HEK293 (cell line): ENCODE measurements around the gene RASL12.

Experiments
- CTCF ChIA-PET: fragments of 350-600 bp; formaldehyde crosslinking; extraction: SDS; loops from one replicate; lab custom pipeline; 2021; ENCODE audit warnings: antibody characterized with exemption; lab: Yijun Ruan, JAX
- POLR2A ChIA-PET: fragments of 300-600 bp; formaldehyde crosslinking; extraction: SDS; loops from one replicate; lab custom pipeline; 2020; ENCODE audit warnings: antibody characterized with exemption, inconsistent platforms; lab: Yijun Ruan, JAX
- H3K27ac ChIP-seq: fragments of 200-500 bp; sonication (Bioruptor generic); 2 replicates; pipeline ENCODE4 v1.5.1; 2014; ENCODE audit warnings: low read depth, low read length, control low read depth, inconsistent platforms; ENCODE audit errors: extremely low read depth
- H3K36me3 ChIP-seq, 2 experiments: fragments of 200-500 bp in 1 of 2; sonication (Bioruptor generic) in 1 of 2; 1 replicate in 1 of 2; 2 replicates in 1 of 2; pipeline ENCODE4 v1.5.1; 2014 to 2017; ENCODE audit warnings: inconsistent platforms in 2 of 2, low read length in 2 of 2; ENCODE audit not compliant: control insufficient read depth in 2 of 2, insufficient read depth in 1 of 2
- H3K4me1 ChIP-seq: fragments of 200-500 bp; sonication (Bioruptor generic); 2 replicates; pipeline ENCODE4 v1.5.1; 2014; ENCODE audit warnings: mild to moderate bottlenecking, low read length, inconsistent platforms; ENCODE audit not compliant: control insufficient read depth, insufficient read depth
- H3K4me3 ChIP-seq: 2 replicates; pipeline ENCODE4 v1.5.1; 2011; ENCODE audit warnings: low read depth, mild to moderate bottlenecking, control low read depth, low read length, moderate library complexity
- H3K9me3 ChIP-seq: fragments of 200-500 bp; sonication (Bioruptor generic); 2 replicates; pipeline ENCODE4 v1.5.1; 2014; ENCODE audit warnings: low read depth, low read length, inconsistent platforms; ENCODE audit not compliant: control insufficient read depth, insufficient read depth
- EGR2 ChIP-seq: fragments of 450-650 bp; formaldehyde crosslinking; IDR thresholded peaks from 2 replicates; pipeline ENCODE4 v1.5.1; 2016; ENCODE audit warnings: low read depth, missing biosample characterization, missing genetic modification characterization
- GLIS1 ChIP-seq: fragments of 450-650 bp; formaldehyde crosslinking; IDR thresholded peaks from 2 replicates; pipeline ENCODE4 v1.5.1; 2016; ENCODE audit warnings: missing biosample characterization, missing genetic modification characterization
- HOXC10 ChIP-seq: sonication (generic); formaldehyde crosslinking; IDR thresholded peaks from 2 replicates; pipeline ENCODE4 v1.8.1; 2023; ENCODE audit warnings: mild to moderate bottlenecking, missing genetic modification reagents
- KLF7 ChIP-seq: fragments of 450-650 bp; formaldehyde crosslinking; IDR thresholded peaks from 2 replicates; pipeline ENCODE4 v1.5.1; 2016; ENCODE audit warnings: missing biosample characterization, missing genetic modification characterization, borderline replicate concordance
- PBX3 ChIP-seq: sonication (generic); formaldehyde crosslinking; IDR thresholded peaks from 2 replicates; pipeline ENCODE4 v1.8.1; 2022; ENCODE audit warnings: mild to moderate bottlenecking, moderate library complexity, missing genetic modification reagents
- SALL2 ChIP-seq: fragments of 450-650 bp; formaldehyde crosslinking; IDR thresholded peaks from 2 replicates; pipeline ENCODE4 v1.5.0; 2017; ENCODE audit warnings: missing biosample characterization, mild to moderate bottlenecking, missing genetic modification characterization, borderline replicate concordance
- SCRT1 ChIP-seq: fragments of 450-650 bp; formaldehyde crosslinking; IDR thresholded peaks from 2 replicates; pipeline ENCODE4 v1.5.1; 2016; ENCODE audit warnings: missing biosample characterization, missing genetic modification characterization, borderline replicate concordance
- ZBTB26 ChIP-seq: fragments of 450-650 bp; formaldehyde crosslinking; optimal IDR thresholded peaks from 2 replicates; pipeline ENCODE3; 2016; ENCODE audit warnings: missing biosample characterization, mild to moderate bottlenecking, missing genetic modification characterization
- ZFHX2 ChIP-seq: fragments of 450-650 bp; formaldehyde crosslinking; conservative IDR thresholded peaks from 2 replicates; pipeline ENCODE4 v1.5.1; 2016; ENCODE audit warnings: missing biosample characterization, missing genetic modification characterization
- ZFP37 ChIP-seq: fragments of 450-650 bp; formaldehyde crosslinking; IDR thresholded peaks from 2 replicates; pipeline ENCODE4 v1.5.1; 2016; ENCODE audit warnings: missing biosample characterization, missing genetic modification characterization
- ZNF138 ChIP-seq: fragments of 450-650 bp; formaldehyde crosslinking; IDR thresholded peaks from 2 replicates; pipeline ENCODE4 v1.5.1; 2016; ENCODE audit warnings: missing biosample characterization, missing genetic modification characterization, borderline replicate concordance
- ZNF146 ChIP-seq: fragments of 450-650 bp; formaldehyde crosslinking; IDR thresholded peaks from 2 replicates; pipeline ENCODE4 v1.5.1; 2016; ENCODE audit warnings: missing biosample characterization, missing genetic modification characterization
- ZNF155 ChIP-seq: fragments of 450-650 bp; formaldehyde crosslinking; IDR thresholded peaks from 2 replicates; pipeline ENCODE4 v1.5.1; 2016; ENCODE audit warnings: missing biosample characterization, missing genetic modification characterization
- ZNF24 ChIP-seq: fragments of 450-650 bp; formaldehyde crosslinking; IDR thresholded peaks from 2 replicates; pipeline ENCODE4 v1.5.1; 2016; ENCODE audit warnings: missing biosample characterization, missing genetic modification characterization
- ZNF354C ChIP-seq: fragments of 450-650 bp; formaldehyde crosslinking; IDR thresholded peaks from 2 replicates; pipeline ENCODE4 v1.5.1; 2016; ENCODE audit warnings: missing biosample characterization, missing genetic modification characterization, low read depth, borderline replicate concordance
- ZNF398 ChIP-seq: fragments of 450-650 bp; formaldehyde crosslinking; IDR thresholded peaks from 2 replicates; pipeline ENCODE4 v1.5.1; 2017; ENCODE audit warnings: missing biosample characterization, missing genetic modification characterization
- ZNF514 ChIP-seq: fragments of 450-650 bp; formaldehyde crosslinking; IDR thresholded peaks from 2 replicates; pipeline ENCODE4 v1.5.1; 2016; ENCODE audit warnings: missing biosample characterization, missing genetic modification characterization
- ZNF600 ChIP-seq: fragments of 450-650 bp; formaldehyde crosslinking; IDR thresholded peaks from 2 replicates; pipeline ENCODE4 v1.5.1; 2016; ENCODE audit warnings: missing biosample characterization, missing genetic modification characterization
- ZNF610 ChIP-seq: fragments of 450-650 bp; formaldehyde crosslinking; IDR thresholded peaks from 2 replicates; pipeline ENCODE4 v1.5.1; 2016; ENCODE audit warnings: missing biosample characterization, missing genetic modification characterization, borderline replicate concordance
- ZNF654 ChIP-seq: fragments of 450-650 bp; formaldehyde crosslinking; IDR thresholded peaks from 2 replicates; pipeline ENCODE4 v1.5.1; 2016; ENCODE audit warnings: low read depth, missing biosample characterization, missing genetic modification characterization
- ZSCAN18 ChIP-seq: fragments of 450-650 bp; formaldehyde crosslinking; IDR thresholded peaks from 2 replicates; pipeline ENCODE4 v1.5.1; 2016; ENCODE audit warnings: missing biosample characterization, missing genetic modification characterization

Gene RASL12

GRCh38 chr15:65072027-65072426 is 4.2 kb upstream of the RASL12 start (continued):
- TF ChIP-seq ZBTB26 (tag by site-specific recombination): no peak

GRCh38 chr15:65071381-65071811 is 3.6 kb upstream of the RASL12 start:
- CTCF ChIA-PET: no interaction called here
- Histone ChIP-seq H3K4me1 (no peaks in the 10 kb centered on the region), H3K9me3 (no peaks in the 10 kb centered on the region), H3K27ac (no peak overlapping the region), H3K36me3 (no peaks in the 10 kb centered on the region), H3K4me3 (no peak overlapping the region)
- TF ChIP-seq ZFHX2 (tag by site-specific recombination) (0 out of 2 replicates have a peak, but pooled peaks have one; percentile 17), ZNF146 (tag by site-specific recombination) (no peak), ZNF138 (tag by site-specific recombination) (no peak), ZNF398 (no peak), SCRT1 (no peak), ZNF24 (no peak), GLIS1 (tag by site-specific recombination) (peak; percentile 29; the same call in 1 of the 2 replicates), ZNF514 (tag by site-specific recombination) (no peak)
- POLR2A ChIA-PET: no interaction called here

GRCh38 chr15:65069779-65070546 is 2.2 kb upstream of the RASL12 start:
- Histone ChIP-seq H3K4me1 (no peaks in the 10 kb centered on the region), H3K9me3 (no peaks in the 10 kb centered on the region), H3K4me3 (no peak overlapping the region), H3K36me3 (no peaks in the 10 kb centered on the region), H3K27ac (no peak overlapping the region)
- ChIA-PET CTCF (interaction anchor here (1.2 to 1.3 kb wide), 2 partner anchors 13 to 15 kb away, joined by 3 to 5 read pairs; no protein-coding TSS in a partner anchor), POLR2A (interaction anchor here (0.5 kb wide), 1 partner anchor 436 kb away, joined by 5 read pairs; no protein-coding TSS in a partner anchor)
- TF ChIP-seq ZSCAN18 (no peak), ZNF354C (tag by site-specific recombination) (no peak), KLF7 (no peak)

- H3K9me3 ChIP-seq: no peaks in the 10 kb centered on the region
- no peaks in the 10 kb centered on the region for H3K4me1 ChIP-seq
- POLR2A ChIA-PET: no interaction called here
- CTCF ChIA-PET: interaction anchor here (0.5 to 1.5 kb wide), 3 partner anchors 14 to 17 kb away, joined by 4 to 8 read pairs (median 5); no protein-coding TSS in a partner anchor
- H3K4me3 ChIP-seq: no peak overlapping the region
- no peak overlapping the region for H3K27ac ChIP-seq
- no peaks in the 10 kb centered on the region for H3K36me3 ChIP-seq
- no peak for TF ChIP-seq PBX3
- TF ChIP-seq ZNF654 (tag by site-specific recombination): no peak
- peak; percentile 77 for TF ChIP-seq ZFHX2 (tag by site-specific recombination)
- no peak for TF ChIP-seq SALL2 (tag by site-specific recombination)
- TF ChIP-seq ZNF610 (tag by site-specific recombination): no peak
- no peak for TF ChIP-seq GLIS1 (tag by site-specific recombination)
- no peak for TF ChIP-seq ZNF155 (tag by site-specific recombination)
- peak; percentile 63 for TF ChIP-seq EGR2 (tag by site-specific recombination)
- no peak for TF ChIP-seq ZNF600 (tag by site-specific recombination)
- TF ChIP-seq HOXC10 (CRISPR knock-in tag): no peak
- no peak for TF ChIP-seq ZFP37 (tag by site-specific recombination)
These were observed 1.4 kb upstream of the RASL12 start for GRCh38 chr15:65069179-65069578.
